Gastroesophageal sphincter (tissue), 4 donors: Measurements from ENCODE around the gene ASAH2B. TPM values are rescaled to one million over a fixed set of nuclear protein-coding genes. Genes with fewer than 3 reads are reported as not detected.

Experiments
- ATAC-seq: fragments of 150-250 bp; one replicate; pipeline ENCODE4 v1.9.1; 2016; ENCODE audit warnings: mild to moderate bottlenecking, moderate library complexity
- H3K27ac ChIP-seq, 4 donors: fragments of 200-600 bp; sonication (generic) in 3 of 4; 1 replicate in 3 of 4; 2 replicates in 1 of 4; pipeline ENCODE4 v1.5.1; 2016 to 2019
- H3K27me3 ChIP-seq: fragments of 200-600 bp; sonication (generic); one replicate; pipeline ENCODE4 v1.5.1; 2019
- H3K36me3 ChIP-seq, 2 donors: fragments of 200-600 bp; sonication (generic); one replicate each; pipeline ENCODE4 v1.5.1; 2019; ENCODE audit warnings: control low read depth in 1 of 2
- H3K4me1 ChIP-seq, 3 donors: fragments of 200-600 bp; sonication (generic); 1 replicate in 2 of 3; 2 replicates in 1 of 3; pipeline ENCODE4 v1.5.1; 2016 to 2019; ENCODE audit warnings: control low read depth in 2 of 3
- H3K4me3 ChIP-seq, 2 donors: fragments of 200-600 bp; sonication (generic); one replicate each; pipeline ENCODE4 v1.5.1; 2019; ENCODE audit warnings: mild to moderate bottlenecking in 1 of 2, moderate library complexity in 1 of 2
- H3K9me3 ChIP-seq, 3 donors: fragments of 200-600 bp; sonication (generic); one replicate each; pipeline ENCODE4 v1.5.1; 2017 to 2019; ENCODE audit warnings: control low read depth in 2 of 3
- CTCF ChIP-seq, 4 experiments: fragments of 200-600 bp in 2 of 4; fragments of 450-650 bp in 2 of 4; sonication (generic) in 1 of 4; IDR thresholded peaks; one replicate each; pipeline ENCODE4 v1.5.1; 2017 to 2019; ENCODE audit warnings: antibody characterized with exemption in 4 of 4, mild to moderate bottlenecking in 2 of 4, moderate library complexity in 2 of 4
- EP300 ChIP-seq: sonication (generic); formaldehyde crosslinking; IDR thresholded peaks from one replicate; pipeline ENCODE4 v1.6.1; 2017; ENCODE audit warnings: antibody characterized with exemption, mild to moderate bottlenecking
- POLR2A ChIP-seq, 2 donors: fragments of 450-650 bp; IDR thresholded peaks; one replicate each; pipeline ENCODE4 v1.6.1; 2017; ENCODE audit warnings: antibody characterized with exemption in 2 of 2, mild to moderate bottlenecking in 2 of 2, moderate library complexity in 1 of 2
- POLR2AphosphoS5 ChIP-seq: sonication (generic); formaldehyde crosslinking; IDR thresholded peaks from one replicate; pipeline ENCODE4 v1.6.1; 2017; ENCODE audit warnings: antibody characterized with exemption
- WGBS, 2 donors: methylation state at CpG; one replicate each; pipeline ENCODE4 v1.1.5; 2018; ENCODE audit warnings: low coverage in 1 of 2; 5-methylcytosine and 5-hydroxymethylcytosine counted together
- total RNA-seq, 4 donors: library from RNA; depleted of rRNA; stranded (reverse); fragments of >200 nt; gene quantifications; one replicate each; pipeline ENCODE4 v1.1.0, GENCODE V29; 2016

Gene ASAH2B
- total RNA-seq, 4 donors from 2014 or later, result 1.2 to 4.8 (median 3.9) TPM

GRCh38 chr10:50805981-50806622, 66.4 kb downstream of the ASAH2B start:
- Histone ChIP-seq H3K9me3 (no peaks in the 10 kb centered on the region), H3K36me3 (no peaks in the 10 kb centered on the region), H3K4me1 (no peaks in the 10 kb centered on the region), H3K27ac (no peak overlapping the region), H3K4me3 (no peak overlapping the region), H3K27me3 (no peaks in the 10 kb centered on the region)
- WGBS, 2 donors, result 40 to 51% methylated on average over 2 of the region's 2 CpGs
- TF ChIP-seq EP300, result no peak
- no peak for TF ChIP-seq POLR2AphosphoS5
- no peak for TF ChIP-seq CTCF (IDR thresholded peaks at IDR 0.05)
- no peak for TF ChIP-seq POLR2A (IDR thresholded peaks at IDR 0.05)
- ATAC-seq, result no peak

- Histone ChIP-seq H3K4me3 (no peak overlapping the region), H3K27me3 (no peaks in the 10 kb centered on the region), H3K36me3 (no peaks in the 10 kb centered on the region), H3K4me1 (no peaks in the 10 kb centered on the region), H3K9me3 (no peaks in the 10 kb centered on the region), H3K27ac (no peak overlapping the region)
- 0% methylated on average over 1 of the region's 1 CpG; no CpG with 5 or more reads in 1 of the 2 donors for WGBS, 2 donors
- no peak for ATAC-seq
- TF ChIP-seq POLR2A (IDR thresholded peaks at IDR 0.05) (no peak), CTCF (IDR thresholded peaks at IDR 0.05) (no peak), EP300 (no peak), POLR2AphosphoS5 (no peak)
These were observed 68.4 kb downstream of the ASAH2B start for GRCh38 chr10:50807851-50808776.

Other genes starting within 250 kb of the ASAH2B start
- 100 to 1,000 TPM in 1 of 4 donors, 10 to 100 TPM in 3; 57.7 to 116 (median 66.1) TPM for gene SGMS1, start 116.0 kb upstream of the ASAH2B start, total RNA-seq
- gene A1CF, start 145.7 kb downstream of the ASAH2B start, total RNA-seq, result under 1 TPM in 1 of 4 donors, not detected in 3; 0.04 TPM